SU-DHL-6 (cell line): ENCODE data around the gene PRKCE.

Experiments used
- EZH2phosphoT487 ChIP-seq: fragments of 200-600 bp; sonication (generic), shearing (Covaris generic); conservative IDR thresholded peaks from 2 replicates; pipeline ENCODE4 v1.6.1; 2018; ENCODE audit warnings: mild to moderate bottlenecking, antibody characterized with exemption, low read length, moderate library complexity, mixed read lengths
- TF ChIP-seq, protein P1 (sequence below): fragments of 200-600 bp; sonication (generic); IDR thresholded peaks from one replicate; pipeline ENCODE4 v1.5.1; 2017; ENCODE audit warnings: antibody characterized with exemption, mild to moderate bottlenecking, low read length, moderate library complexity; ENCODE audit not compliant: insufficient read depth, poor library complexity, severe bottlenecking

DNA sequence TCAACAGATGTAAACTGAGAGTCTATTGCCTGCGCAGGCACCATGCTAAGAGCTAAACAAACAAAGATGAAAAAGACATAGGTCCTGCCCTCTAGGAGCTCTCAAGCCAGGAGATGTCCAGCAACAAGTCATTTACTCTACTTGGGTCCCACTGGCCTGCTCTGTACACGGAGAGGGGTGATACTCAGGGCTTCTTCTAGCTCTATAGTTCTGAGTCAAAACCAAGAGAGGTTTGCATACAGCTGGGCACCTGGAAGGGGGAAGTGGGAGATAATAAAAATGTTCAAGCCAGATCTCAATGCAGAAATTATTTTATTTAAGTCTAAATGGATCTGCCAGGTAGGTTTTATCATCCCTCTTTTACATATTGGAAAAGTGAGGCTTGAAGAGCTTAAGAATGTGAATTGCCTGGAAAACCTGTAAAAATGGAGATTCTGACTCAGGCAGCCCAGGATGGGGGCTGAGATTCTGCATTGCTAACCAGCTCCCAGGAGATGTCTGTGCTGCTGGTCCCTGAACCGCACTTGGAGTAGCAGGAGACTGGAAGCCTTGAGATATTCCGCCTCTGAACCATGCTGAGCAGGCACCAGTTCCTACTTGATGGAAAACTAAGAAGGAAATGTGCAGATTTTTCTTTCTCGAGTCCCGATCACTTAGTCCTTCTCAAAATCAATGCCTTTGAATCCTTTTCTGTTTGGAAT, 201.1 kb downstream of the PRKCE start:
- TF ChIP-seq EZH2phosphoT487, result no peak
- TF ChIP-seq, protein P1, sequence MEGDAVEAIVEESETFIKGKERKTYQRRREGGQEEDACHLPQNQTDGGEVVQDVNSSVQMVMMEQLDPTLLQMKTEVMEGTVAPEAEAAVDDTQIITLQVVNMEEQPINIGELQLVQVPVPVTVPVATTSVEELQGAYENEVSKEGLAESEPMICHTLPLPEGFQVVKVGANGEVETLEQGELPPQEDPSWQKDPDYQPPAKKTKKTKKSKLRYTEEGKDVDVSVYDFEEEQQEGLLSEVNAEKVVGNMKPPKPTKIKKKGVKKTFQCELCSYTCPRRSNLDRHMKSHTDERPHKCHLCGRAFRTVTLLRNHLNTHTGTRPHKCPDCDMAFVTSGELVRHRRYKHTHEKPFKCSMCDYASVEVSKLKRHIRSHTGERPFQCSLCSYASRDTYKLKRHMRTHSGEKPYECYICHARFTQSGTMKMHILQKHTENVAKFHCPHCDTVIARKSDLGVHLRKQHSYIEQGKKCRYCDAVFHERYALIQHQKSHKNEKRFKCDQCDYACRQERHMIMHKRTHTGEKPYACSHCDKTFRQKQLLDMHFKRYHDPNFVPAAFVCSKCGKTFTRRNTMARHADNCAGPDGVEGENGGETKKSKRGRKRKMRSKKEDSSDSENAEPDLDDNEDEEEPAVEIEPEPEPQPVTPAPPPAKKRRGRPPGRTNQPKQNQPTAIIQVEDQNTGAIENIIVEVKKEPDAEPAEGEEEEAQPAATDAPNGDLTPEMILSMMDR, result no peak
